Stimulated activated CD8-positive, alpha-beta memory T cell treated with anti-CD3 and anti-CD28 coated beads, Interleukin-2, amount 100 ng/mL, for 1 hour (primary cell): ENCODE results near the gene PDE6B.
"Not testable (repeated sequence)": the region's sequence is repeated elsewhere in the genome, so short reads cannot be mapped to it uniquely, and the experiment has no call there.

ENCODE experiments used
- DNase-seq, 2 donors: peaks; one replicate each; pipeline ENCODE4 v3.0.0-alpha.2; 2020; ENCODE audit warnings: low read depth in 2 of 2

Gene PDE6B

GRCh38 chr4:683247-683897, 58.0 kb downstream of the PDE6B start:
- DNase-seq, result no peak

GRCh38 chr4:683982-684622, 58.7 kb downstream of the PDE6B start:
- DNase-seq, result no peak

DNA sequence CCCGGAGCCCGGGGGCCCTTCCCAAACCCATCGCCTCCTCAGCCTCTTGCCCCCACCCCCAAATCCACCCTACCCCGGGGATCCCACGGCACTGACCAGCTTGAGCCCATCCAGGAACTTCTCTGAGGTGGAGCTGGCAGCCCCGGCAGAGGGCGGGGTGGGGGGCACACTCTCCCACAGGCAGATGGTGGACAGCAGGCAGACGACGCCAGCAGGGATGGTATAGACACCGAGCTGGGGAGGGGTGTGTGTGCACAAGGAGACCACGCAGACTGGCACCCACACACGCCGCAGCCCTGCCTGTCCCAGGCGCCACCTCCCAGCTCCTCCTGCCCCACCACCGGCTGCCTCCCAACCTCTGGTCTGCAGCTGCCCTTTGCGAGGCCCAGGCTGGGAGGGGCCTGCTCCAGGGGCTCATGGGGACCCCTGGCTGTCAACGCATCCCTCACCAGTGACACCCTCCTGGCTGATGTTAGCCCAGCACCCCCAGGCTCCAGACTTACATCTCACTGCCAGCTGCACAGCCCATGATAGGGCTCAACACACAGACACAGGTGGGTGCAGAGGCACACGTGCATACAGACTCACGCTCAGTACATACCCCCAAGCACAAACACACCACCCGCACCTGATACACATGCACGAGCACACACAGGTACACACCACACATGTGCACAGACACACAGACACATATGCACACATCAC, 59.4 kb downstream of the PDE6B start:
- DNase-seq, result no peak

GRCh38 chr4:685679-686412, 60.5 kb downstream of the PDE6B start:
- no peak for DNase-seq

DNA sequence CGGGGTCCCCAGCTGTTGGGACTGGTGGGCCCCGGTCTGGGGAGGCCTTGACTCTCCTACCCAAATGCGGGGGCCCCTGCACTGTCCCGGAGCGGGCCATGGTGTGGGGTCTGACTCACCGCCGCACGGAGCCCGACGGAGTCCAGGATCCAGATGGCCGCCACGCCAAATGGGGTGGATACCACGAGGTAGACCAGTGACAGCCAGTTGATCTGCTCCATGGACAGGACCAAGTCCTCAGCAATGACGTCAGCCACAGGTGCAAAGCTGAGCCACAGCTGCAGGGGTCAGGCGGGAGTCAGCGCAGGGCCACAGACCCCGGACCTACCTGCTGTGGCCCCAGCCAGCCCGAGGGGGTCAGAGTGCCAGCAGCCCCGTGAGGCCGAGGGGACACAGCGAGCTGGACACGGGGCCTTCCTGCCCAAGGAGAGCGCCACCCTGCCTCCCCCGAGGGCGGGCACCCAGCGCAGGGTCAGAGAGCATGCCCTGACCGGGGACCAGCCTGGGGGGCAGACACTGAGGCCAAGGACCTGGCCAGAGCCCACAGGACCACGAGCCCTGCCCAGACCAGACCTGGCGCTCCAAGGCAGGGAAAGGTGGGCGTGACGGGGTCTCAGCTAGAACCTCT, 61.2 kb downstream of the PDE6B start:
- DNase-seq, result no peak

- DNase-seq, result no peak
Measured at GRCh38 chr4:687048-687970, 61.9 kb downstream of the PDE6B start.

- DNase-seq, result no peak
Measured at GRCh38 chr4:687971-688853, 62.8 kb downstream of the PDE6B start.

GRCh38 chr4:688854-689681, 63.7 kb downstream of the PDE6B start, which contains the start of gene SLC49A3:
TSS of gene SLC49A3 (minus strand) at chr4:689151. CDS start at chr4:689127, 24 bp downstream.
- no peak for DNase-seq

DNA sequence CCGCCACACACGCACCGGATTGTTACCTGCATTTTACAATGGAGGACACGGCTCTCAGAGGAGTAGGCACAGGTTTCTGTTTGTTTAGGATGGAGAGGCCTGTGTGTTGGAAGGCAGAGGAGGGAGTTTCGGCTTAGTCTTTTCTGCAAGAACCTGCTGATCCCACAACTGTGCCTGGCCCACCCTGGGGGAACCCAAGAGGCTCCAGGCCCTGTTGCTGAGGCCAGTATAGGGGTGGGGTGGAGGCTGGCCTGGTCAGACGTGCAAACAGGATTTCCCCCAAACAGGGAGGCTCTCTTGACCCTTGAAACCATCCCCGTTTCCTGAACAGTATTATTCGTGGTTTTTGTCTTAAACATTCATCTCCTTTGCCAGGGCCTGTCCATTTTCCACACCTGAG, 64.3 kb downstream of the PDE6B start:
- no peak for DNase-seq

DNA sequence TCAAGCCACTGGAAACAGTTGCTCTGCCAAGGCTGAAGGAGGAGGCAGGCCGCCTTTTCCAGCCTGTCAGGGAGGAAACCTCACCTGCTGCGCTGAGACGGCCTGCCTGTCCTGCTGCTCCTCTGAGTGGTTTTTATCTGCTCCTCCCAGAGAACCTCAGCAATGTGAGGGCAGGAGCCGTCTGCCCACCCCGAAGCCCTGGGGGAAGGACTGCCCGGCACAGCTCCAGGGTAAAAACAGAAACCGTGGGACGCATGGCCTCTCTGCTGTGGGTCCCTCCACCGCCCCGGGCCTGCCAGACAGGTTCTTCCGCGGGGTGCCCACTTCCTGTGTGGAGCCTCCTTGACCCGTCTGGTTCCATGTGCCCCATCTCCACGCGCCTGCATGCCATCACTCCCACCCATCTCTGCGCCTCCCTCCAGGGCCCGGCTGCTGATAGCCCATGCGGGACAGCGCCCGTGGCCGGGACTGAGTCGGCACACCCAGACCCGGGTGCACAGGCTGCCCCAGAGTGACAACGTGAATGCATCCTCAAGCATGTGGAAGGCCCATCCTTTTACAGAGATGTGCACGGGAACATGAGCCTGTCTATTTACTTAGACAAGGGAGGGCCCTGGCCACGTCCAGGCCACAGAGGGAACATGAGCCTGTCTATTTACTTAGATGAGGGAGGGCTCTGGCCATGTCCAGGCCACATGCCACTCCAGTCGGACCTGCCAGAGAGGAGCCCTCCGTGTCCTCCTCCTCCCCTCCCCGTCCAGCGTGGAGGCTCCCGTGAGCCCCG, 67.6 kb downstream of the PDE6B start:
- no peak for DNase-seq

DNA sequence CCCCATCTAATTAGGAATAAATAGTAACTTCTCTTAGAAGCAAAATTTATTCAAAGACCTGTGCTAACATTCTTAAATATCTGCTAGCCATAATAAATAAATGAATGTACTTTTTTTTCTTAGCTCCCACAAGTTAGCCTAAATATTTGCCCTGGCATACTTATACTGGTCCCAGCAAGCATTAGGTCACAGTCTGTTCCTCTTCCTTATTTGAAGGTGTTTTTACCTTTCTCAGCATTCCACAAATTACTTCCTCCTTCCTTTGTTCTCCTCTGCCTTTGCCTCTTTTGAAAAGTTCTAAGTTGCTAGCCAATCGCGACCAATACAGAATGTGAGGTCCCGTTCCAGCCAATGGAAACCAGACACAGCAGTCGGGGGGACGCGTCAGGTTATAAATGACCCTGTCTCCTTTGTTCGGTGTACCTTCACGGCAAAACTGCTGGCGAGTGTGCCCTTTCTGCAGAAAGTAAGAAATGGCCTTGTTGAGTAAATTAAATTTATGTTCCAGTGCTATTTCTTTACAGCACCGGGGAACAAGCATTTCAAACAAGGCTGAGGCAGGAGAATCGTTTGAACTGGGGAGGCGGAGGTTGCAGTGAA, 69.1 kb downstream of the PDE6B start:
- DNase-seq, result not testable (repeated sequence)

GRCh38 chr4:699816-700580, 74.6 kb downstream of the PDE6B start:
- DNase-seq, result no peak

GRCh38 chr4:700587-701264, 75.4 kb downstream of the PDE6B start:
- DNase-seq, result no peak

- DNase-seq, result no peak
Measured at GRCh38 chr4:702618-703048, 77.3 kb downstream of the PDE6B start.

- DNase-seq, result no peak
Measured at GRCh38 chr4:703336-704197, 78.2 kb downstream of the PDE6B start.
